Hematopoietic multipotent progenitor cell treated with erythropoietin and hydrocortisone succinate and interleukin-3 and kit ligand, for 15 days (in vitro differentiated cells): Measurements from ENCODE around the gene SLC38A3.
A peak's percentile ranks its signal among the peaks of the same experiment; 100 is the strongest.

Experiments used
- DNase-seq: peaks from one replicate; pipeline ENCODE4 v3.0.0-alpha.2; 2015; ENCODE audit warnings: low spot score

SLC38A3 gene

GRCh38 chr3:50192689-50193141 lies 12.4 kb upstream of the SLC38A3 start:
- DNase-seq: peak; percentile 60

GRCh38 chr3:50193286-50193685 lies 11.8 kb upstream of the SLC38A3 start:
- no peak for DNase-seq

- no peak for DNase-seq
Observed at GRCh38 chr3:50193746-50194127, 11.3 kb upstream of the SLC38A3 start.

GRCh38 chr3:50194128-50194902 lies 10.8 kb upstream of the SLC38A3 start:
- peak; percentile 43 for DNase-seq

GRCh38 chr3:50194903-50195500 lies 10.1 kb upstream of the SLC38A3 start:
- peak; percentile 27 for DNase-seq

GRCh38 chr3:50195501-50196252 lies 9.4 kb upstream of the SLC38A3 start:
- no peak for DNase-seq

GRCh38 chr3:50196253-50196801 lies 8.7 kb upstream of the SLC38A3 start:
- DNase-seq: no peak

- no peak for DNase-seq
Observed at GRCh38 chr3:50201573-50202315, 3.3 kb upstream of the SLC38A3 start.

- no peak for DNase-seq
Observed at GRCh38 chr3:50202353-50203112, 2.5 kb upstream of the SLC38A3 start.

GRCh38 chr3:50203113-50203808 lies 1.8 kb upstream of the SLC38A3 start:
- DNase-seq: no peak

GRCh38 chr3:50203809-50204803 lies 965 bp upstream of the SLC38A3 start:
- DNase-seq: no peak

GRCh38 chr3:50205413-50206276 lies 574 bp downstream of the SLC38A3 start:
- DNase-seq: no peak

GRCh38 chr3:50207359-50208042 lies 2.4 kb downstream of the SLC38A3 start:
- no peak for DNase-seq

- DNase-seq: no peak
Observed at GRCh38 chr3:50208677-50209344, 3.7 kb downstream of the SLC38A3 start.

- DNase-seq: no peak
Observed at GRCh38 chr3:50210176-50210509, 5.1 kb downstream of the SLC38A3 start.

- no peak for DNase-seq
Observed at GRCh38 chr3:50210510-50211367, 5.7 kb downstream of the SLC38A3 start.
